ENCODE measurements around the gene TMEM213.
"Not testable (repeated sequence)": the region's sequence is repeated elsewhere in the genome, so short reads cannot be mapped to it uniquely, and the experiment has no call there.

The TMEM213 gene

DNA sequence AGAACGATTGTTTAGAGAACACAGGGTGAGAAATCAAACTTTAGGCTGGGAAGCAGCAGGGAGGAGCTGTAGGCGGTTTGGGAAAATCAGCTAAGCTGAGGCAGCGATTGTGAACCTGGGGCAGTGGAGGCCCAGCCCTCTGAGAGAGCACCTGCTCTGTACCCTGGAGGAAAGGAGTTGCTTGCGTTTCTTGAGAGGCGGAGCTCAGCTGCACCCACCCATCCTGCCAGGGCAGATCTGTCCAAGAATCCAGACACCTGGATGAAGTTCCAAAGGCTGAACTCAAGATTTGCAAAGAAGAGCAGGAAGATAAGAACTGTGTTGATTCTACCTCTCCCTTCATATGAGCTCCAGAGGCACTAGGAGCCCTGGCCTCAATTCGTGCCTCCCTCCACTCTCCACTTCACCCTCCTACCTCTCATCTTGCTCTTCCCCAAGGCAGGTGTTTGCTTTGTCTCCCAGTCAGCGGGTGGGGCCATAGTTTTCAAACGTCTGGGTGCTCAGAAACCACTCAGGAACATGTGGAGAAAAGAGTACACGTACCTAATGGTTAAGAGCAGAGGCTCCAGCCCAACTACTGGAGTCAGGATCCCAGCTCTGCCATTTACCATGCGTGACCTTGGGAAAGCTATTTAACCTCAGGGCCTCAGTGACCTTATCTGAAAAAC lies 21.5 kb upstream of the TMEM213 start:
- Mint-ChIP-seq H3K36me3 (peaks cover 3% of the 10 kb centered on the region), H3K27me3 (no peaks in the 10 kb centered on the region)

DNA sequence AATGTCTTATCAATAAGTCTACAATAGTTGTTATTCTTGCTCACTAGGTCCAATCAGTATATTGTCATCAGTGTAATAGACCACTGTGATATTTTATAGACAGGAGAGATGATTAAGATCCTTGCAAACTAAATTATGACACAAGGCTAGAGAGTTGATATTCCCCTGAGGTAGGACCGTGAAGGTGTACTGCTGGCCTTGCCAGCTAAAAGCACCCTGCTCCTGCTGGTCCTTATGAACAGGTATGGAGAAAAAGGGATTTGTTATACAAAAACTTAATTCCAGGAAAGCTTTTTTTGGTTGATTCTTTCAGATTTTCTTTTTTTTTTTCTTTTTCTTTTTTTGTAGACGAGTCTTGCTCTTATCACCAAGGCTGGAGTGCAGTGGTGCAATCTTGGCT lies 16.8 kb upstream of the TMEM213 start:
- no peak overlapping the region for H3K27ac Mint-ChIP-seq
- H3K4me1 Mint-ChIP-seq (ENCODE audit: low read depth), result no peaks in the 10 kb centered on the region
- no peaks in the 10 kb centered on the region for H3K27me3 Mint-ChIP-seq
- H3K4me3 Mint-ChIP-seq, result no peak overlapping the region
- H3K36me3 Mint-ChIP-seq, result peaks cover 9% of the 10 kb centered on the region
- H3K9me3 Mint-ChIP-seq (ENCODE audit: low read depth), result peaks cover 4% of the 10 kb centered on the region

More for the DNA sequence above, 21.5 kb upstream of the TMEM213 start:
- no peak overlapping the region for H3K4me3 Mint-ChIP-seq
- no peaks in the 10 kb centered on the region for H3K4me1 Mint-ChIP-seq (ENCODE audit: low read depth)
- H3K9me3 Mint-ChIP-seq (ENCODE audit: low read depth), result no peaks in the 10 kb centered on the region
- H3K27ac Mint-ChIP-seq, result no peak overlapping the region

DNA sequence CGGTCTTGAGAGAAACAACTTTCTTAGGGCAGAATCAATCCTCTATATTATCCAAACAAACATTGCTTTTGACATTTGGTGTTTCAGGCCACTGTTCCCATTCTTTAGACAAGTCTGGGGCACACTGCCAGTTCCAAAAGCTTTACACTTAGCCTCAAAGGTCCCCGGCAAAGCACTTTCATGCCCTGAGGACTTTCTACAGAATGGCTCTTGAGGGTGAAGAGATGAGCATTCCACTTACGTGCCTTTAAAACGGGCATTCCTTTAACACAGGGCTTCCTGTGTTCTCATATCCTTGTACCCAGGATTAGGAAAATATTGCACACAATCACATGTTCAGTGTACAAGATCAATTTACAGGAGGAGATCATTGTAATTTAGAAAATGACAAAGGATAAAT lies 13.1 kb upstream of the TMEM213 start:
- peaks cover 10% of the 10 kb centered on the region for H3K36me3 Mint-ChIP-seq
- no peak overlapping the region for H3K4me3 Mint-ChIP-seq
- H3K9me3 Mint-ChIP-seq (ENCODE audit: low read depth), result peaks cover 4% of the 10 kb centered on the region
- no peak overlapping the region for H3K27ac Mint-ChIP-seq
- H3K4me1 Mint-ChIP-seq (ENCODE audit: low read depth), result no peaks in the 10 kb centered on the region
- no peaks in the 10 kb centered on the region for H3K27me3 Mint-ChIP-seq

DNA sequence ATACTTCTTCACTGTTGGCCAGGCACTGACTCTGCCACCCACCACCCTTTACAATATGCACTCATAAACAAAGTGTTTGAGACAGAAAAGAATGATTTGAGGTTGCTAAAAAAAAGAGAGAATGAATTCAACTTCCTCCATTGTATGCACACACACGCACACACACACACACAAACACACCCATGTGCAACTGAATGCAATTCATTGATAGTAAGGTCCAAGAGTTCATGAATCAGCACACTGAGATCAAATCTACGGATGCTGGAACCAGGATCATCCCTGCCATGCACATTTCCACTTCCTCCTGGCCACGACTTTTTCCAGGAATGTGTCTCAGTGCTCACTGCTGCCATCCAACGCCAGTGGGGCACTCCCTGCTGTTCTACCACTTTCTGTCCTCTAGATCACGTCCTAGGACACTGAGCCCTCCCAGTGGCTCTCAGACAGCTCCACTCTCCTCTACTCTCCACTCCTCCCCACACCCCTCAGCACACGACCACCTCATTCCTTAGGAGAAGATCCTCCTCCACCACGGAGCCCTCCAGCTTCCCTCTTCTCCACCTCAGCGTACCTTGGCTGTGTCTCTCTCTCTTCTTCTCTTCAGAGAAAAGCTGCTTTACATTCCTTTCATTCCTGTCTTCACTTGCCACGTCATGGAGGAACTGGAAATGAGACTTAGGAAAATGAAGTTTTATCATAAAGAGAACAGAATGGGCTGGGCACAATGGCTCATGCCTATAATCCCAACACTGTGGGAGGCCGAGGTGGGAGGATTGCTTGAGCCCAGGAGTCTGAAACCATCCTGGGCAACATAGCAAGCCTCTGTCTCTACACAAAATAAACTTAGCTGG lies 12.0 kb upstream of the TMEM213 start:
- no peak overlapping the region for H3K27ac Mint-ChIP-seq

DNA sequence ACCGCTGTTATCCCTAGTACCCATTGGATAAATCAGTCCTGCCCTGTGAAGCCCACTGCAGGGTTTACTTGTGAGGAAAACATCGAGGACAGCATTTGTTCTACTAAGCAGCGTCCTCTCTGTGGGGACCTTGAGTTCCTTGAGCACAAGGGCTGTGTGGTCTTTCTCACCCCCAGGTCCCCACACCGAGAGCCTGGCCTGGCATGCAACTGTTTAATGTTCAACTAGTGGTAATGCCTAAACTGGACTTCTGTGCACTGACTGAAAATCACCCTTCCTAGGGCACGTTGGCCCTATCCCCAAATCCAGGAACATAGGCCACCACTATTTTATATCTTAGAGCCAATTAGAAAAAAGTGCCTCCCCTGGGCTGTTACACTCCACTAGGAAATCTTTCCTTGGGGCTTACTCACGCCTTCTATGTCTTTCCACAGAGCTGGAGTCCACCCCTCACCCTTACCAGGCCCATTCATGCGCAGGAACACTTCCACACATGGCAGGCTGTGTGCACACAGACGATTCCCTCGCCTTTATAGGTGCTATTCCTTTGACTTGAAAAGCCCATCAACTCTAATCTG lies 1.7 kb upstream of the TMEM213 start:
- Mint-ChIP-seq H3K9me3 (ENCODE audit: low read depth) (no peaks in the 10 kb centered on the region), H3K36me3 (peaks cover 3% of the 10 kb centered on the region), H3K4me1 (ENCODE audit: low read depth) (peaks cover 8% of the 10 kb centered on the region), H3K4me3 (no peak overlapping the region), H3K27ac (no peak overlapping the region), H3K27me3 (no peaks in the 10 kb centered on the region)

More for the DNA sequence above, 12.0 kb upstream of the TMEM213 start:
- H3K4me3 Mint-ChIP-seq, result no peak overlapping the region
- H3K9me3 Mint-ChIP-seq (ENCODE audit: low read depth), result peaks cover 4% of the 10 kb centered on the region
- no peaks in the 10 kb centered on the region for H3K27me3 Mint-ChIP-seq
- no peaks in the 10 kb centered on the region for H3K4me1 Mint-ChIP-seq (ENCODE audit: low read depth)
- H3K36me3 Mint-ChIP-seq, result peaks cover 10% of the 10 kb centered on the region

DNA sequence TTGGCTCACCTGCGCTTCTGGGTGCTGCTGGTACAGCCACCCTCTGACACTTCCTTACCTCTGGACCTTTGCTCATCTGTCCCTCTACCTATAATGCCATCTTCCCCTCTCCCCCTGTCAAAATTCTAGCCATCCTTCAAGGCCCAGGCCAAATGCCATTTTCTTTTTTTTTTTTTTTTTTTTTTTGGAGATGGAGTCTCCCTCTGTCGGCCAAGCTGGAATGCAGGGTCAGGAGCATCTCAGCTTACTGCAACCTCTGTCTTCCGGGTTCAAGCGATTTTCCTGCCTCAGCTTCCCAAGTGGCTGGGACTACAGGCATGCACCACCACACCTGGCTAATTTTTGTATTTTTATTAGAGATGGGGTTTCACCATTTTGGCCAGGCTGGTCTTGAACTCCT lies 748 bp upstream of the TMEM213 start:
- H3K4me1 Mint-ChIP-seq (ENCODE audit: low read depth); H3K27ac Mint-ChIP-seq; H3K36me3 Mint-ChIP-seq; H3K27me3 Mint-ChIP-seq; H3K4me3 Mint-ChIP-seq; H3K9me3 Mint-ChIP-seq (ENCODE audit: low read depth): not testable (repeated sequence)

DNA sequence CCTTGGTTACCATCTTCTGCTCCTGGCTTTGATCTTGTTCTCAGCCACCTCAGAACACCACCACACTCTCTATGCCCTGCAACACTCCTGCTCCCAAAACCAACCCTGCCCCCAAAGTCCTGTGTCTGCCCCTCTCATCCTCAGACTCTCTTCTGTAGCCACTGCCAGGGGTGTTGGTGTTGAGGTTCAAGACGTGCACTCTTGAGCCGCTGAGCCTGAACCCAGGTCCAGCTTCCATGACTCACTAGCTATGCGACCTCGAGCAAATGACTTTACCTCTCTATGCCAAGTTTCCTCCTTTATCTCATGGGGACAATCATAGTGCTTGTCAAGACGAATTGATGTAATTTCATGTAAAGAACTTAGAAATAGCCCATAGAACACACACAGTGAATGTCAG lies 1.0 kb downstream of the TMEM213 start:
- Mint-ChIP-seq H3K4me1 (ENCODE audit: low read depth) (peaks cover 8% of the 10 kb centered on the region), H3K36me3 (peaks cover 3% of the 10 kb centered on the region), H3K27ac (no peak overlapping the region), H3K4me3 (no peak overlapping the region), H3K9me3 (ENCODE audit: low read depth) (no peaks in the 10 kb centered on the region), H3K27me3 (no peaks in the 10 kb centered on the region)

DNA sequence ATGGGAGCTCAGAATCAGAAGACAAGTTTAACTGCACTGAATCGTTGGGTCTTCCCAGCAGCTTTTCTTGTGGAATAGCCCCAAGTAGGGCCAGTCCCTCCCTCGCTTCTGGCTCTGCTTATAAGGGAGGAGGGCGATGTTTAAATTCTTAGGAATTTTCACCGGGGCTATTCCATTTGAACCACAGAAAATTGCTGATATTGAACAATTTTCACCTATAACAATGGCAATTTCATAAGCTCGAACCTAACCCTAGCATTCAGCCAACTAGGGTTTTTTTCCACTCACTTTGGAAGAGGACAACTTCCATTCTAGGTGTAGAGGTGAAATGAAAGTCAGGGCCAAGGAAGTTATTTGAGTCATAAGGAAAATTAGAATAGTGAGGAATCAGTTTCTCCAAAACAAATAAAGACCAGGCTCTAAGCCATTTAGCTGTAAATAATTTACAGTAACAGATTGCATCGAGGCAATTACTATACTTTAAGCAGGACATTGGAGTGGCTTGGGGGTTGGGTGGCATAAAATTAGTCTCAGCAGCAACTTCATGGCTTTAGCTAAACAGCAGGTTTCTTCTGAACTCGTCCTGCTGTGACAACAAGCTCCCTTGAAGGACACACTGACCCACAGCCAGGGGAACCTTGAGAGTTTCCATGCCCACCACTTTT lies 1.7 kb downstream of the TMEM213 start:
- no peak overlapping the region for H3K27ac Mint-ChIP-seq
- H3K9me3 Mint-ChIP-seq (ENCODE audit: low read depth), result no peaks in the 10 kb centered on the region
- H3K36me3 Mint-ChIP-seq, result peaks cover 3% of the 10 kb centered on the region
- H3K27me3 Mint-ChIP-seq, result no peaks in the 10 kb centered on the region
- H3K4me1 Mint-ChIP-seq (ENCODE audit: low read depth), result peaks cover 8% of the 10 kb centered on the region
- H3K4me3 Mint-ChIP-seq, result no peak overlapping the region

DNA sequence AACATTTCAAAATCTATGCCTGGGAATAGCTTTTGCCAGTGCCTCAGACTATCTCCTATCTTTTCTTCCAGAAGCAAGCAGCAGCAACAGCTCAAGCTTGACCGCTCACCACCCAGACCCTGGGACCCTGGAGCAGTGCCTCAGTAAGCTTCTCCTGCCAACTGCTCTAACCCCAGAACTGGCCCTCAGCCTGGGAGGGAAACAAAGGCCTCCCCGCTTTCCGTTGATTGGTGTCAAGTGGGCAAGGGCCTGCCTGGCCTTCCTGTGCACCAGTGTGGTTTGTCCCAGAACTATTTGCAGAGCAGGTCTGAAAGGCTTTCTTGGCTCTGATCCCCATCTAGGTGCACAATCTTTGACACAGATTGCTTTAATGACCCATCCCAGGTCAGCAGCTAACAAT lies 3.5 kb downstream of the TMEM213 start:
- Mint-ChIP-seq H3K4me1 (ENCODE audit: low read depth) (peaks cover 8% of the 10 kb centered on the region), H3K4me3 (no peak overlapping the region), H3K27ac (no peak overlapping the region), H3K27me3 (no peaks in the 10 kb centered on the region), H3K36me3 (peaks cover 3% of the 10 kb centered on the region), H3K9me3 (ENCODE audit: low read depth) (no peaks in the 10 kb centered on the region)

DNA sequence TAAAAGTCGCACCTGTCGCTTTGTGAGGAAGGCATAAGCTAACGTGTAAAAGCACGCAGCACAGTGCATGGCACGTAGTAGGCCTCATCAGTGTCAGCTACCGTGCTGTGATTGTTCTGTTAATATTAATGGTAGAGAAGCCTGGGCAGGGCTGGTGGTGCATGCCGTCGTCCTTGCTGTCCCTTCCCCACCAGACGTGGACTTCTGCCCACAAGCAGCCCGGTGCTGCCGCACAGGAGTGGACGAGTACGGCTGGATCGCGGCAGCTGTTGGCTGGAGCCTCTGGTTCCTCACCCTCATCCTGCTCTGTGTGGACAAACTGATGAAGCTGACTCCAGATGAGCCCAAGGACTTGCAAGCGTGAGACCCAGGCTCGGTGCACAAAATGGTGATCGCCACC lies 4.9 kb downstream of the TMEM213 start:
- H3K4me1 Mint-ChIP-seq (ENCODE audit: low read depth), result peaks cover 4% of the 10 kb centered on the region
- H3K27me3 Mint-ChIP-seq, result no peaks in the 10 kb centered on the region
- peaks cover 3% of the 10 kb centered on the region for H3K36me3 Mint-ChIP-seq
- no peaks in the 10 kb centered on the region for H3K9me3 Mint-ChIP-seq (ENCODE audit: low read depth)
- H3K4me3 Mint-ChIP-seq, result no peak overlapping the region
- H3K27ac Mint-ChIP-seq, result no peak overlapping the region

DNA sequence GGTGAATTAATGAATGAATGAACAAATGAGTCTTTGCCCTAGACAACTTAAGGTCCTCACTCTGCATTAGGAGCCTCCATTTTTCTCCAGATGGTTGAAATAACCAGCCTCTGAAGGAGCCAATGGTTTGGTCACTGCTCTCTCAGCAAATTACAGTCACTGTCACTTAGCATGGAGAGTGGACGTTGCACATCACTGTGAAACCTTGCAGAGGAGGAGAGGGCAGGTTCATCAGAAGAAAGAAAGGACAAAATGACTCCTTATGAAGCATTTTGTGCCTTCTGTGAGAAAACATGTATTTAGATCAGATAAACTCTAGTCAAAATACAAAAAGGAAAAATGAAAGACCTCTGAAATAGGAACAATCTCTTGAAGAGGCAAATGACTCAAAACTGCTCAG lies 6.8 kb downstream of the TMEM213 start:
- Mint-ChIP-seq H3K4me1 (ENCODE audit: low read depth) (no peaks in the 10 kb centered on the region), H3K9me3 (ENCODE audit: low read depth) (no peaks in the 10 kb centered on the region), H3K36me3 (no peaks in the 10 kb centered on the region), H3K4me3 (no peak overlapping the region), H3K27ac (no peak overlapping the region), H3K27me3 (no peaks in the 10 kb centered on the region)

DNA sequence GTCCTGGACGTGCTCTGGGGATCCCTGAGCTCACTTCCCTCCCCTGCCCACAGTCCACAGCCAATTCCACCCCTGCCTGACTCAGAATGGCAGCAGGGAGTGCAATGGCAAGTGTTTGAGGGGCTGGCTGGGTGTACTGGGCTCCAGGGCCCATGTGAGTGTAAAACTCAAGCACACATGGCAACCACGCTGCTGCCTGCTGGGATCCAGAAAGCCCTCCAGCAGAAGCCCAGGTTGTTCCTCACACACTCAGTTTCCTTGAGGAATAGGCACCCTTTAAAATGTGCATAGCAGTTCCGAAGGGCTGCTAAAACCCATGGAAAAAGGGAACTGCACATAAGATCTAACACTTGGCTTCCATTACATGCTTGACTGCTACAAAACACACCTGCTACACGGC lies 11.6 kb downstream of the TMEM213 start:
- Mint-ChIP-seq H3K27ac (no peak overlapping the region), H3K27me3 (no peaks in the 10 kb centered on the region), H3K4me1 (ENCODE audit: low read depth) (no peaks in the 10 kb centered on the region), H3K4me3 (no peak overlapping the region), H3K36me3 (no peaks in the 10 kb centered on the region), H3K9me3 (ENCODE audit: low read depth) (no peaks in the 10 kb centered on the region)

DNA sequence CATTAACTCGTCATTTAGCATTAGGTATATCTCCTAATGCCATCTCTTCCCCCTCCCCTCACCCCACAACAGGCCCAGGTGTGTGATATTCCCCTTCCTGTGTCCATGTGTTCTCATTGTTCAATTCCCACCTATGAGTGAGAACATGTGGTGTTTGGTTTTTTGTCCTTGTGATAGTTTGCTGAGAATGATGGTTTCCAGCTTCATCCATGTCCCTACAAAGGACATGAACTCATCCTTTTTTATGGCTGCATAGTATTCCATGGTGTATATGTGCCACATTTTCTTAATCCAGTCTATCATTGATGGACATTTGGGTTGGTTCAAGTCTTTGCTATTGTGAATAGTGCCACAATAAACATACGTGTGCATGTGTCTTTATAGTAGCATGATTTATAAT lies 13.5 kb downstream of the TMEM213 start:
- not testable (repeated sequence) for H3K4me3 Mint-ChIP-seq; H3K9me3 Mint-ChIP-seq (ENCODE audit: low read depth); H3K4me1 Mint-ChIP-seq (ENCODE audit: low read depth); H3K36me3 Mint-ChIP-seq; H3K27ac Mint-ChIP-seq; H3K27me3 Mint-ChIP-seq

DNA sequence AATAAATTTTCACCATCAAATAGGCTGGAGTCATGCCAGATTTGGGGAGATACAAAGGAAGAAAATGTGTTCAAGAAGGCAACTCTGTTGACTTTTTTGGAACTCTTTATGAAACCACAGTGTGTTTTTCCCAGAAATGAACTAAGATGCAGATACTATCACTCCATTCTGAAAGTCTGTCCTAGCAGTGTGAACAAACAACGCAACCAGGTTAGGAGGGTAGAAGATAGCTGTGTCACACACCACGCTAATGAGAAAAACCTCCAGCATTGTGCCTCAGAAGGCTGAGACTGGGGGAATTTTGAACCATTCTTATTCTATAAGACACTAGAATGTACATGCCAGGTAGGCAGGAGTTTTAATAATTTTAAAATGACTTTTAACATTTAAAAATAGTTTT lies 16.2 kb downstream of the TMEM213 start:
- H3K27me3 Mint-ChIP-seq, result no peaks in the 10 kb centered on the region
- H3K36me3 Mint-ChIP-seq, result no peaks in the 10 kb centered on the region
- no peaks in the 10 kb centered on the region for H3K4me1 Mint-ChIP-seq (ENCODE audit: low read depth)
- no peak overlapping the region for H3K27ac Mint-ChIP-seq
- H3K9me3 Mint-ChIP-seq (ENCODE audit: low read depth), result no peaks in the 10 kb centered on the region
- H3K4me3 Mint-ChIP-seq, result no peak overlapping the region

DNA sequence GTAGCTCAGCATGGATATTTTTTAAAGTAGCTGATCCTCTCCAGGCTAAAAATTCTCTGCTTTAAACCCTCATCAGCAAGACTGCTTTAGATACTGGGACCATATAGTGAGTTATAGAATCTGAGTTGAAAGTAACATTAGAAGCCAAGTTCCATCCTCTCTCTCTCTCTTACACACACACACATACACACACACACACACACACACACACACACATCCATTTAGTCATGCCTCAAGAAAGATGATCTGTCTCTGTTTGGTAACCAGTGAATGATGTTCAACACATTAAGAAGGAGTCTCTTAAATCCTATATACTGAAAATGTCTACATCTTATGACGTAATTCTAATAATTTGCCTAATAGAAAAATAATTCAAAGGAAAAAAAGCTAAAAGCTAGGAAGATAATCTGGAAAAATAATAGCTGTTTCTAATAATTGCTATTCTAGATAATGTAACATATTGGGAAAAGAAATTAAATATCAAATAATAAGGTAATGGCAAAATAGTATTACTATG lies 17.1 kb downstream of the TMEM213 start:
- H3K4me1 Mint-ChIP-seq (ENCODE audit: low read depth), result no peaks in the 10 kb centered on the region
- no peak overlapping the region for H3K4me3 Mint-ChIP-seq
- H3K9me3 Mint-ChIP-seq (ENCODE audit: low read depth), result no peaks in the 10 kb centered on the region
- no peaks in the 10 kb centered on the region for H3K36me3 Mint-ChIP-seq
- no peaks in the 10 kb centered on the region for H3K27me3 Mint-ChIP-seq
- no peak overlapping the region for H3K27ac Mint-ChIP-seq

All from activated naive CD8-positive, alpha-beta T cell (primary cell).